HG02798 (cell line): ENCODE measurements around the gene CKAP5.
"Not testable (repeated sequence)": the region's sequence is repeated elsewhere in the genome, so short reads cannot be mapped to it uniquely, and the experiment has no call there.

ENCODE experiments used
- ATAC-seq: cut with Tn5 transposase; IDR thresholded peaks from one replicate; pipeline ENCODE4 v1.9.1; 2021; ENCODE audit warnings: mild to moderate bottlenecking; ENCODE audit not compliant: unreplicated experiment, poor library complexity

CKAP5 gene

GRCh38 chr11:46731545-46731944, 114.5 kb downstream of the CKAP5 start:
- ATAC-seq, result no peak

- ATAC-seq, result no peak
Measured at GRCh38 chr11:46729110-46730027, 116.7 kb downstream of the CKAP5 start.

- ATAC-seq, result no peak
Measured at GRCh38 chr11:46728659-46729040, 117.4 kb downstream of the CKAP5 start.

DNA sequence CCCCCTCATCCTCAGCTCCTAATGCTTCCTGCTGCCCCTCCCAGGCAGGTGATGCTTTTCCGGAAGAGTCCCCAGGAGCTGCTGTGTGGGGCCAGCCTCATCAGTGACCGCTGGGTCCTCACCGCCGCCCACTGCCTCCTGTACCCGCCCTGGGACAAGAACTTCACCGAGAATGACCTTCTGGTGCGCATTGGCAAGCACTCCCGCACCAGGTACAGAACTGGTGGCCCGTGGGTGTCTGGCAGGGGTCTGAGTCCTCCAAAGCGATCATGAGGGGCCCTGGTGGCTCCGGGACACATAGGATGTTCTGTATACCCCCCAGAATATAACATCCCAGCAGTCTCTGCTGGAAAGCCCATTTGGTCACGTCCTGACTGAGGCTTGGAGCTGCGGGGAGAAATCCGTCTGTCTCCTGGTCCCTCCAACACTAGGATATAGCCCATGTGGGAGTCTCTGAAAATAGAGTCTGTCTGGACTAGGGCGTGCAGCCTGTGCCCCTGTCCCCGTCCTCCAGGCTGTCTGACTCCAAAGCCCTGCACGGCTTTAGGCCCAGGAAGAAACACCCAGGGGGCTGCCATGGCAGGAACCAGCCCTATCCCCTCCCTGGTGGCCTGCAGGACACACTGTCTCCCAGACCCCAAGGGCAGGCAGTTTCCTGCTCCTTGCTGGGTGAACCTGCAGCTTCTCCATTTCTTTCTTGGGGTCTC, 118.0 kb downstream of the CKAP5 start:
- no peak for ATAC-seq

DNA sequence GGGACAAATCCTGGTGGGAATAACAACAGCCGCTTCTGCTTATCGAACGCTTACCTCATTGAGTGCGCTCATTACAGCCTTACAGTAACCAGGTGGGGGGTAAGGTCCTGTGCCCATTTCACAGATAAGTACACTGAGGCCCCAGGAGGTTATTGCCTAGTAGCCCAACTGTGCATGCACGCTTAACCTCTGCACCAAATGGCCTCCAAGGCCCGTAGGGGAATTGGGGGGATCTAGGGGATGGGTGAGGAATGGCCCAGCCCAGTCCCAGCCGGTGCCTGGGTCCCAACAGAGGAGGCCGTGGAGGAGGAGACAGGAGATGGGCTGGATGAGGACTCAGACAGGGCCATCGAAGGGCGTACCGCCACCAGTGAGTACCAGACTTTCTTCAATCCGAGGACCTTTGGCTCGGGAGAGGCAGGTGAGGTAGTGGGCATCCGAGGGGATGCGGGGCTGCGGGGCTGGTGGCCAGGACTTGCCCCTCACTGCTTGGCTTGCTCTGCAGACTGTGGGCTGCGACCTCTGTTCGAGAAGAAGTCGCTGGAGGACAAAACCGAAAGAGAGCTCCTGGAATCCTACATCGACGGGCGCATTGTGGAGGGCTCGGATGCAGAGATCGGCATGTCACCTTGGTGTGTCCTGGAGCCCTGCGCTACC, 119.7 kb downstream of the CKAP5 start:
- ATAC-seq, result no peak

DNA sequence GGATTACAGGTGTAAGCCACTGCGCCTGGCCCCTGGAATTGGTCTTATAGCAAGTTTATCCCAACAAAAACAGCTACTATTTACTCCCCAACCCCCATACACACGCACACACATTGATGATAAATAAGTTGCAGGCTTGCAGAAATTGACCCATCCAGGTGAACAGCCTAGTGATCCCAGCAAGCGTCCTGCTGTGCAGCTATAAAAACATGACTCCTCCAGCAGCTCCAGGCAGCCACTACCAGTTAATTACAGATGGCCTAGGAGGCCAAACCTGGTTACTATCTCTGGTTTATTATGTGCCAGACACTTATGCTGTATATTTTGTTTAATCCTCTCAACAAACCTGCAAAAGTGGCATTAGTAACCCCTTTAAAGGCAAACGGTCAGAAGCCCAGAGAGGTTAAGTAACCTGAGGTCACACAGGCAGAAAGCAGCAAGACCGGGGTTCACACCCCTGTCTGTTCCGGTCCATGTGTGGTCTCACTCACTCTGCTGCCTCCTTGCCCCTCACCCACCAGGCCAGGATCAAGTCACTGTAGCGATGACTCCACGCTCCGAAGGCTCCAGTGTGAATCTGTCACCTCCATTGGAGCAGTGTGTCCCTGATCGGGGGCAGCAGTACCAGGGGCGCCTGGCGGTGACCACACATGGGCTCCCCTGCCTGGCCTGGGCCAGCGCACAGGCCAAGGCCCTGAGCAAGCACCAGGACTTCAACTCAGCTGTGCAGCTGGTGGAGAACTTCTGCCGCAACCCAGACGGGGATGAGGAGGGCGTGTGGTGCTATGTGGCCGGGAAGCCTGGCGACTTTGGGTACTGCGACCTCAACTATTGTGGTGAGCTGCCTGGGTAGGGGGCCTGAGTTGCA, 120.5 kb downstream of the CKAP5 start:
- no peak for ATAC-seq

GRCh38 chr11:46724088-46724487, 122.0 kb downstream of the CKAP5 start:
- ATAC-seq, result no peak

DNA sequence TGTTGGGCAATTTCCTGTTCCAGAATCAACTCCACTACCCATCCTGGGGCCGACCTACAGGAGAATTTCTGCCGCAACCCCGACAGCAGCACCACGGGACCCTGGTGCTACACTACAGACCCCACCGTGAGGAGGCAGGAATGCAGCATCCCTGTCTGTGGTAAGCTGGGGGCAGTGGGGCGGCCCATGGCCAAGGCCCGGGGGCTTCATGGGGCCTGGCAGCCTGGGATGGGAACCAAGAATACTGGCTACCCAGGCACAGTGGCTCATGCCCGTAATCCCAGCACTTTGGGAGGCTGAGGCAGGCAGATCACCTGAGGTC, 122.8 kb downstream of the CKAP5 start:
- no peak for ATAC-seq

DNA sequence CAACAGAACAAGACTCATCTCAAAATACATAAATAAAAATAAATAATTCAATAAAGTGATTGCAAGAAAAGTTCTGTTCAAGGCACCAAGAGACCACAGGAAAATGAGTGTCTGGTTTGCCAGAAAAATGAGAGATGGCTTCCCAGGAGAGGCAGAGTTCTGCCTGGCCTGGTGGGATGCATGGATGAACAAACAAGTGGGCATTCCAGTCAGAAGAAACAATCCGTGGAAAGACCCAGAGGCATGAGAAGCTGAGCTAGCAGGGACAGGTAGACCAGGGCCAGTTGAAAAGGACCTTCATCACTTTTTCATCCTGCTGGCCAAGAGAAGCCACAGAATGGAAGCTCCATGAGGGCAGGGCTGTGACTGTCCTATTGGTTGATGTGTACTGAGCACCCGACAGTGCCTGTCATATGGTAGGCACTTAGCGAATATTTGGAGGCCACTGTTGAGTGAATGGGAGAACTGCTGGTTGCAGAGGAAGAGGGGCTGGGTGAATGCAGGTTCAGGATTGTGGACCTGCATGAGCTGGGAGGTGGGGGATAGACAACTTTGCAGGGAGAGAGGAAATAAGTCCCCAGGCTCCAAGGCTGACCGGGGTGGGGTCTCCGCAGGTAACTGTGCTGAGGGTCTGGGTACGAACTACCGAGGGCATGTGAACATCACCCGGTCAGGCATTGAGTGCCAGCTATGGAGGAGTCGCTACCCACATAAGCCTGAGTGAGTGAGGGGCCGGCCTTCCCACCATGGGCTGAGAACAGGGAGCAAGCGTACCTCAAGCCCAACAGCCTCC, 123.3 kb downstream of the CKAP5 start:
- no peak for ATAC-seq

- no peak for ATAC-seq
Measured at GRCh38 chr11:46721286-46721685, 124.8 kb downstream of the CKAP5 start.

DNA sequence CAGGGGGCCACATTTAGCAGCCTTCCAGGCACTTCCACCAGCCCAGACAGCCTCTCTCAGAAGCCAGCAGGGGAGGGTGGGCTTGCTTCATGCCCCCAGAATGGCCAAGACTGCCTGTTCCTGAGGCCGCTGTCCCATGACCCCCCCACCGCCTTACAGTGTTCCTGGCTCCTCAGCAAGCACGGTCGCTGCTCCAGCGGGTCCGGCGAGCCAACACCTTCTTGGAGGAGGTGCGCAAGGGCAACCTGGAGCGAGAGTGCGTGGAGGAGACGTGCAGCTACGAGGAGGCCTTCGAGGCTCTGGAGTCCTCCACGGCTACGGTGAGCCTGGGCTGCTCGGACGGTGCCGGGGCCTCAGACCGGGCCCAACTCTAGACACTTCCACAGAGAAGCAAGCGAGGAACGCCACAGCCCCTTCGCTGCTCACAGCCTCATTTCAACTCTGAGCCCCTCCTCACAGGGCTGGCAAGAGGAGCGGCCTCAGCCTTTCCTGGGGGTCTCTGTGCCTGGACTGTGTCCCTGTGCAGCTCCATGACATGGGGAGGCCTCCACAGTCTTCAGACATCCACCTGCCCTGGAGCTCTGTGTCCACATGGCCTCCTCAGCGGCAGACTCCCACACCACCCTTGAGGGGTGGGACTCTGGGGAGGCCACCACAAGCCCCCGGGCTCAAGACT, 126.4 kb downstream of the CKAP5 start:
- ATAC-seq, result no peak

- no peak for ATAC-seq
Measured at GRCh38 chr11:46719048-46719542, 127.0 kb downstream of the CKAP5 start, which contains the start of gene F2. Gene F2, plus strand, starts transcription at chr11:46719213. Its CDS starts 23 bp downstream, at chr11:46719236.

GRCh38 chr11:46718155-46719019, 127.7 kb downstream of the CKAP5 start:
- ATAC-seq, result no peak

DNA sequence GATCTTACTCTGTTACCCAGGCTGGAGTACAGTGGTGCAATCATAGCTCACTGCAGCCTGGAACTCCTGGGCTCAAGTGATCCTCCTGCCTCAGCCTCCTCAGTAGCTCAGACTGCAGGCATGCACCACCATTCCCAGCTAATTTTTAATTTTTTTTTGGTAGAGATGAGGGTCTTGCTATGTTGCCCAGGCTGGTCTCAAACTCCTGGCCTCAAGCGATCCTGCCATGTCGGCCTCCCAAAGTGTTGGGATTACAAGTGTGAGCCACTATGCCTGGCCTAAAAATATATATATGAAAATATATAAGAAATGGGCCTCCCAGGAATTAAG, 128.3 kb downstream of the CKAP5 start:
- ATAC-seq, result not testable (repeated sequence)

DNA sequence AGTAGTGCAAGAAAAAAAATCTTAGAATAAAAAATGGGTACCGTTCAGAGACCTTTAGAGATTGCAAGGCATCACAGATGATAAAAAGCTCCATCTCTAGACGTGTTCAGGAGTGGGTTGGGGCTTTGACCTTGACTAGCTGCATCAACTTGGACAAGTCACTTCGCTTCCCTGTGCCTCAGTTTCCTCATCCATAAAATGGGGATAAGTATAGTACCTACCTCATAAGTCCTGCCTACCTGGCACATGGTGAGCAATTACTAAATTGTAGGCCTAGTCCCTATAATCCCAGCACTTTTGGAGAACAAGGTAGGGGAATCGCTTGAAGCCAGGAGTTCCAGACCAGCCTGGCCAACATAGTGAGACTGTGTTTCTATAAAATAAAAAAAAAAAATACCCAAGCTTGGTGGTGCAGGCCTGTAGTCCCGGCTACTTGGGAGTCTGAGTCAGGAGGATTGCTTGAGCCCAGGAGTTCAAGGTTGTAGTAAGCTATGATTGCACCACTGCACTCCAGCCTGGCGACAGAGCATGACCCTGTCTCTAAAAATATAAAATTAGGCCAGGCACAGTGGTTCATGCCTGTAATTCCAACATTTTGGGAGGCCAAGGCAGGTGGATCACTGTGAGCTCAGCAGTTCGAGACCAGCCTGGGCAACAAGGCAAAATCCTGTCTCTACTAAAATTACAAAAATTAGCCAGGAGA, 133.1 kb downstream of the CKAP5 start:
- ATAC-seq, result no peak

DNA sequence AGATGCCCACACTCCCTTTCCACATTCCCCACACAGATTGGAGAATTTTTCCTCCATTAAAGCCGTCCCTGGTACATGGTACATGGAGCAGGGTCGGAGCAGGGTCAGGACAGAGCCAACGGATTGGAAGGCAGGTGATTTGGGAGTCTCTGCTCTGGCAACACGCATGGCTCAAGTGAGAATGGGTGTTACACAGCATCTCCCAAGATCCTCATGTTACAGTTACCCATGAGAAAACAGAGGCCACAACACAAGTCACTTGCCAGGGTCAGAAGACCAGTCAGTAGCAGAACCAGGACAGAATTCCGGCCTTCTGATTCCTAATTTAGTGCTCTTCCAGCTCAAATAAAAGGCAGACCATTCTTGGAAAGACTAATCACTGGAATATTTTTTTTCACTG, 134.8 kb downstream of the CKAP5 start:
- no peak for ATAC-seq

DNA sequence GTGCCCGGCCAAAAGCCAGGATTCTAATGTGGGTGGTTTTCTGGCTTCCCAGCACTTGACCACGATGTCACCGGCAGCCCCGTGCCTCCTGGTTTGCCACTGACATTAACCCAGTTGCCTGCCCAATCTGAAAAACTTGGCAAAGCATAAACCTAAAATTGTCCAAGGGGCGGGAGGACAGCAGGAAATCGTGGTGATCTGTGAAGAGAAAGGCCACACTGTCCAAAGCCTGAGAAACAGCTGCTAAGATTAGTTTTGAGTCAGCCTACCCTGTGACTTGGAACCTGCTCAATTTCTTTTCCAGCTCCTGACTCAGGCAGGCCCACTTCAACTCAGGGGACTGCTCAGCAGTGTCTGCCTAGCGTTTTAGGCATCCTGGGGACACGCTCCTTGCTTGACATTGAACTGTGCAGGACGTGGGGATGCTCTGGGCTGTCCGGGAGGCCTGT, 135.2 kb downstream of the CKAP5 start:
- no peak for ATAC-seq
